HCT116 (cell line): ENCODE measurements around the gene HRH3. TPM values are rescaled to one million over a fixed set of nuclear protein-coding genes. Genes with fewer than 3 reads are reported as not detected.
A peak's percentile ranks its signal among the peaks of the same experiment; 100 is the strongest.

ENCODE experiments used
- ATAC-seq: fragments of 200-7000 bp; cut with Tn5 transposase; 2 replicates; pipeline ENCODE4 v1.9.1; 2020; ENCODE audit warnings: mild to moderate bottlenecking, moderate library complexity
- BruUV-seq: library from RNA; stranded (reverse); fragments of 400-500 nt; replicated peaks from 2 replicates; lab custom pipeline; 2021; lab: Mats Ljungman, UMichigan
- CTCF ChIA-PET: fragments of 300-600 bp; sonication (Branson Sonifier 250); formaldehyde crosslinking; loops from one replicate; lab custom pipeline; 2021; ENCODE audit warnings: antibody characterized with exemption; lab: Charles Lee
- POLR2A ChIA-PET: fragments of 300-600, 350-600 bp; sonication (Branson Sonifier 250); formaldehyde crosslinking; loops from one replicate; lab custom pipeline; 2021; ENCODE audit warnings: antibody characterized with exemption; lab: Charles Lee
- RAD21 ChIA-PET, 2 experiments: fragments of 300-600 bp; sonication (Branson Sonifier 250); formaldehyde crosslinking; loops; one replicate each; lab custom pipeline; 2023; ENCODE audit warnings: low total read pairs in 2 of 2; ENCODE audit not compliant: uncharacterized antibody in 2 of 2, unreplicated experiment in 2 of 2, low non-redundant PET in 1 of 2; lab: Charles Lee
- DNase-seq: peaks from one replicate; pipeline ENCODE4 v3.0.0-alpha.2; 2010; ENCODE audit warnings: low read depth, low spot score
- H2AFZ ChIP-seq: fragments of 200-600 bp; shearing (Covaris generic), sonication (generic); 2 replicates; pipeline ENCODE4 v1.6.1; 2017; ENCODE audit warnings: low read depth, mixed run types, mixed read lengths, antibody characterized with exemption, low read length; ENCODE audit not compliant: poor library complexity, severe bottlenecking
- H3K27ac ChIP-seq: 2 replicates; pipeline ENCODE4 v1.5.1; 2012; ENCODE audit warnings: low read depth, low read length
- H3K27me3 ChIP-seq: fragments of 200-600 bp; sonication (generic); 2 replicates; pipeline ENCODE4 v1.6.1; 2016; ENCODE audit warnings: mixed run types, low read length, mixed read lengths; ENCODE audit not compliant: insufficient read depth
- H3K36me3 ChIP-seq, 2 experiments: fragments of 200-500 bp in 1 of 2; fragments of 200-600 bp in 1 of 2; sonication (Bioruptor generic) in 1 of 2; sonication (generic) in 1 of 2; 2 replicates each; pipeline versions ENCODE4 v1.5.1 to v1.6.1; 2014 to 2016; ENCODE audit warnings: low read length in 2 of 2, inconsistent platforms in 1 of 2, mixed read lengths in 1 of 2, mixed run types in 1 of 2; ENCODE audit not compliant: insufficient read depth in 2 of 2, control insufficient read depth in 1 of 2
- H3K4me1 ChIP-seq, 2 experiments: fragments of 200-600 bp in 1 of 2; sonication (generic) in 1 of 2; 2 replicates each; pipeline versions ENCODE4 v1.5.1 to v1.6.1; 2012 to 2017; ENCODE audit warnings: low read length in 2 of 2, inconsistent platforms in 1 of 2, mild to moderate bottlenecking in 1 of 2, mixed read lengths in 1 of 2, mixed run types in 1 of 2, moderate library complexity in 1 of 2; ENCODE audit not compliant: insufficient read depth in 2 of 2, control insufficient read depth in 1 of 2
- H3K4me2 ChIP-seq: fragments of 200-600 bp; sonication (generic); 2 replicates; pipeline ENCODE4 v1.6.1; 2017; ENCODE audit warnings: mixed run types, low read length, mixed read lengths
- H3K4me3 ChIP-seq, 2 experiments: fragments of 200-600 bp in 1 of 2; sonication (generic) in 1 of 2; replicated peaks in 1 of 2; 2 replicates each; pipeline ENCODE4 v1.5.1; 2011 to 2016; ENCODE audit warnings: low read length in 2 of 2, control low read depth in 1 of 2, low read depth in 1 of 2, mild to moderate bottlenecking in 1 of 2, mixed read lengths in 1 of 2, mixed run types in 1 of 2
- H3K79me2 ChIP-seq: fragments of 200-600 bp; sonication (generic); 2 replicates; pipeline ENCODE4 v1.6.1; 2017; ENCODE audit warnings: mild to moderate bottlenecking, mixed run types, low read length, moderate library complexity, mixed read lengths; ENCODE audit not compliant: insufficient read depth
- H3K9ac ChIP-seq: fragments of 200-600 bp; sonication (generic); 2 replicates; pipeline ENCODE4 v1.6.1; 2016; ENCODE audit warnings: low read length, mixed read lengths
- H3K9me2 ChIP-seq: fragments of 200-600 bp; sonication (generic), shearing (Covaris generic); 2 replicates; pipeline ENCODE4 v1.6.1; 2017; ENCODE audit warnings: mixed run types, mild to moderate bottlenecking, moderate library complexity; ENCODE audit not compliant: insufficient read depth
- H3K9me3 ChIP-seq, 2 experiments: fragments of 200-500 bp in 1 of 2; fragments of 200-600 bp in 1 of 2; sonication (Bioruptor generic) in 1 of 2; sonication (generic) in 1 of 2; 2 replicates each; pipeline ENCODE4 v1.6.1; 2014 to 2017; ENCODE audit warnings: low read length in 2 of 2, mixed read lengths in 2 of 2, inconsistent platforms in 1 of 2, low read depth in 1 of 2, mild to moderate bottlenecking in 1 of 2, mixed run types in 1 of 2, moderate library complexity in 1 of 2; ENCODE audit not compliant: control insufficient read depth in 1 of 2, insufficient read depth in 1 of 2
- H4K20me1 ChIP-seq: fragments of 200-600 bp; sonication (generic), shearing (Covaris generic); 2 replicates; pipeline ENCODE4 v1.6.1; 2017; ENCODE audit warnings: mixed run types, mild to moderate bottlenecking, moderate library complexity; ENCODE audit not compliant: insufficient read depth
- ATF3 ChIP-seq: IDR thresholded peaks from 2 replicates; pipeline ENCODE4 v1.6.1; 2012
- CBX3 ChIP-seq: IDR thresholded peaks from 2 replicates; pipeline ENCODE4 v1.6.1; 2012; ENCODE audit warnings: low read depth
- EGR1 ChIP-seq: IDR thresholded peaks from 2 replicates; pipeline ENCODE4 v1.6.1; 2012; ENCODE audit warnings: low read depth
- ELF1 ChIP-seq: IDR thresholded peaks from 2 replicates; pipeline ENCODE4 v1.6.1; 2012; ENCODE audit warnings: low read depth, borderline replicate concordance
- EZH2 ChIP-seq: fragments of 200-600 bp; sonication (generic); IDR thresholded peaks from 2 replicates; pipeline ENCODE4 v1.6.1; 2017; ENCODE audit warnings: antibody characterized with exemption, mixed run types
- FOSL1 ChIP-seq: IDR thresholded peaks from 2 replicates; pipeline ENCODE4 v1.6.1; 2012; ENCODE audit warnings: low read depth
- JUND ChIP-seq: IDR thresholded peaks from 2 replicates; pipeline ENCODE4 v1.6.1; 2012
- MAX ChIP-seq: IDR thresholded peaks from 2 replicates; pipeline ENCODE4 v1.6.1; 2012
- POLR2A ChIP-seq: IDR thresholded peaks from 2 replicates; pipeline ENCODE4 v1.7.0; 2011; ENCODE audit warnings: borderline replicate concordance; ENCODE audit not compliant: insufficient read depth, insufficient read length; ENCODE audit errors: extremely low read depth
- POLR2AphosphoS5 ChIP-seq: IDR thresholded peaks from 2 replicates; pipeline ENCODE4 v1.6.1; 2011; ENCODE audit warnings: mild to moderate bottlenecking, low read depth, low read length, moderate library complexity
- RAD21 ChIP-seq: IDR thresholded peaks from 2 replicates; pipeline ENCODE4 v1.6.1; 2012; ENCODE audit warnings: low read depth, mild to moderate bottlenecking
- REST ChIP-seq: IDR thresholded peaks from 2 replicates; pipeline ENCODE4 v1.6.1; 2012; ENCODE audit warnings: low read depth
- SIN3A ChIP-seq: IDR thresholded peaks from 2 replicates; pipeline ENCODE4 v1.6.1; 2012; ENCODE audit warnings: low read depth
- SP1 ChIP-seq: IDR thresholded peaks from 2 replicates; pipeline ENCODE4 v1.6.1; 2012; ENCODE audit warnings: low read depth
- SRF ChIP-seq: IDR thresholded peaks from 2 replicates; pipeline ENCODE4 v1.6.1; 2012; ENCODE audit warnings: low read depth
- ZFX ChIP-seq: fragments of 450-650 bp; IDR thresholded peaks from 2 replicates; pipeline ENCODE4 v1.6.1; 2017
- ZNF274 ChIP-seq: fragments of 200-500 bp; sonication (Bioruptor generic); IDR thresholded peaks from 2 replicates; pipeline ENCODE4 v1.6.1; 2014; ENCODE audit warnings: mild to moderate bottlenecking, low read depth, low read length, inconsistent platforms
- intact Hi-C: fragments of 100-400 bp; cut with micrococcal nuclease; formaldehyde crosslinking; loops from 2 replicates; pipeline ENCODE4 v1.10.0; 2022
- total RNA-seq: library from RNA; stranded (reverse); gene quantifications from one replicate; pipeline ENCODE4 v1.2.1, GENCODE V29; 2021; ENCODE audit not compliant: unreplicated experiment

Gene HRH3
- total RNA-seq, 1 experiment from 2014 or later = not detected

GRCh38 chr20:62239278-62239879, 19.3 kb upstream of the HRH3 start:
- no TSS peak for BruUV-seq
- Histone ChIP-seq H3K4me3 (peak overlapping the region; percentile 63 to 80), H3K27ac (peak overlapping the region; percentile 46; the same call in 1 of the 2 replicates), H3K9me2 (no peaks in the 10 kb centered on the region), H3K9me3 (no peaks in the 10 kb centered on the region), H3K79me2 (peaks cover 22% of the 10 kb centered on the region)
- no peak for DNase-seq
- intact Hi-C loops = no loop called here
- no peak for TF ChIP-seq ATF3
- TF ChIP-seq FOSL1 = no peak
- TF ChIP-seq REST = no peak
- TF ChIP-seq MAX = no peak
- TF ChIP-seq EGR1 = no peak
- TF ChIP-seq SIN3A = no peak
- TF ChIP-seq POLR2AphosphoS5 = no peak
- no peak for TF ChIP-seq SRF
- TF ChIP-seq EZH2 = no peak
- TF ChIP-seq JUND = no peak
- no peak for TF ChIP-seq ZNF274
- TF ChIP-seq RAD21 = no peak
- TF ChIP-seq CBX3 = no peak
- TF ChIP-seq ZFX = no peak
- TF ChIP-seq SP1 = no peak
- no peak for TF ChIP-seq POLR2A
- TF ChIP-seq ELF1 = no peak
- TF ChIP-seq, all 23 proteins: peak for 0
- ChIA-PET POLR2A (no interaction called here), CTCF (no interaction called here), RAD21 (no interaction called here)
- peaks cover 5 to 24% of the 10 kb centered on the region in 2 experiments; a peak in 3 of 4 replicates for H3K4me1 ChIP-seq
- peak overlapping the region; percentile 76 for H3K9ac ChIP-seq
- ATAC-seq = no peak
- no peaks in the 10 kb centered on the region for H3K36me3 ChIP-seq
- no peaks in the 10 kb centered on the region for H3K27me3 ChIP-seq
- peak overlapping the region; percentile 93 for H3K4me2 ChIP-seq
- no peak overlapping the region for H2AFZ ChIP-seq
- H4K20me1 ChIP-seq = no peaks in the 10 kb centered on the region
